GM12878 (cell line): ENCODE measurements around the gene DCUN1D3. TPM values are rescaled to one million over a fixed set of nuclear protein-coding genes. Genes with fewer than 3 reads are reported as not detected.

Source experiments
- ATAC-seq: fragments of 200-7000 bp; cut with Tn5 transposase; 3 replicates; pipeline ENCODE4 v1.9.1; 2020; ENCODE audit warnings: mild to moderate bottlenecking, moderate library complexity
- BruUV-seq: library from RNA; stranded (reverse); fragments of 400-500 nt; replicated peaks from 2 replicates; lab custom pipeline; 2021; lab: Mats Ljungman, UMichigan
- CTCF ChIA-PET: fragments of 300-600 bp; sonication (Branson Sonifier 250); formaldehyde crosslinking; extraction: SDS; loops from one replicate; lab custom pipeline; 2021; ENCODE audit warnings: inconsistent platforms; lab: Yijun Ruan, JAX
- POLR2A ChIA-PET: fragments of 350-600 bp; formaldehyde crosslinking; extraction: SDS; loops from one replicate; lab custom pipeline; 2021; ENCODE audit warnings: inconsistent platforms; lab: Charles Lee
- RAD21 ChIA-PET: fragments of 300-600 bp; sonication (Branson Sonifier 250); formaldehyde crosslinking; loops from one replicate; lab custom pipeline; 2023; ENCODE audit warnings: antibody characterized with exemption; ENCODE audit not compliant: unreplicated experiment; lab: Charles Lee
- SMC1A ChIA-PET: fragments of 300-600 bp; sonication (Branson Sonifier 250); formaldehyde crosslinking; loops from one replicate; lab custom pipeline; 2023; ENCODE audit not compliant: unreplicated experiment, uncharacterized antibody; lab: Charles Lee
- DNase-seq: peaks from one replicate; pipeline ENCODE4 v3.0.0-alpha.2; 2011; ENCODE audit warnings: low read depth, low spot score
- FAIRE-seq: peaks from 3 replicates; lab custom pipeline; 2011; peaks lifted over from hg19 to GRCh38; lab: Jason Lieb, UNC
- H2AFZ ChIP-seq: 2 replicates; pipeline ENCODE4 v1.6.0; 2011; ENCODE audit warnings: low read depth, low read length, control low read depth; ENCODE audit not compliant: control insufficient read depth
- H3K27ac ChIP-seq: 2 replicates; pipeline ENCODE4 v1.5.1; 2011; ENCODE audit warnings: control low read depth; ENCODE audit not compliant: control insufficient read depth, insufficient read depth
- H3K27me3 ChIP-seq, 2 experiments: replicated peaks in 1 of 2; 2 replicates each; pipeline versions ENCODE4 v1.6.0 to v1.6.1; 2011; ENCODE audit warnings: low read length in 1 of 2; ENCODE audit not compliant: control insufficient read depth in 2 of 2, insufficient read depth in 2 of 2
- H3K36me3 ChIP-seq, 2 experiments: 2 replicates each; pipeline ENCODE4 v1.5.1; 2011; ENCODE audit warnings: low read length in 1 of 2; ENCODE audit not compliant: control insufficient read depth in 2 of 2, insufficient read depth in 2 of 2
- H3K4me1 ChIP-seq: 2 replicates; pipeline ENCODE4 v1.6.1; 2011; ENCODE audit warnings: mild to moderate bottlenecking, low read length, moderate library complexity, mixed read lengths; ENCODE audit not compliant: control insufficient read depth, insufficient read depth
- H3K4me2 ChIP-seq: 2 replicates; pipeline ENCODE4 v1.6.0; 2011; ENCODE audit warnings: control low read depth; ENCODE audit not compliant: control insufficient read depth, insufficient read depth
- H3K4me3 ChIP-seq: fragments of 200-600 bp; sonication (generic); 2 replicates; pipeline ENCODE4 v1.5.1; 2016
- H3K79me2 ChIP-seq: 2 replicates; pipeline ENCODE4 v1.6.0; 2011; ENCODE audit warnings: low read length; ENCODE audit not compliant: control insufficient read depth, insufficient read depth
- H3K9ac ChIP-seq: 2 replicates; pipeline ENCODE4 v1.8.0; 2011; ENCODE audit warnings: low read length, control low read depth, mixed read lengths; ENCODE audit not compliant: control insufficient read depth, insufficient read depth
- H3K9me3 ChIP-seq: replicated peaks from 3 replicates; pipeline ENCODE4 v1.5.1; 2011; ENCODE audit warnings: mild to moderate bottlenecking, low read length; ENCODE audit not compliant: control insufficient read depth, insufficient read depth
- H4K20me1 ChIP-seq: 2 replicates; pipeline ENCODE4 v1.6.0; 2011; ENCODE audit not compliant: control insufficient read depth, insufficient read depth
- BCL11A ChIP-seq: IDR thresholded peaks from 2 replicates; pipeline ENCODE4 v1.6.1; 2011; ENCODE audit warnings: low read depth, low read length
- CBX3 ChIP-seq: fragments of 200-600 bp; sonication (generic); IDR thresholded peaks from 2 replicates; pipeline ENCODE4 v1.6.1; 2016; ENCODE audit warnings: low read depth, borderline replicate concordance
- EP300 ChIP-seq, 2 experiments: fragments of 150-350 bp in 1 of 2; IDR thresholded peaks; 2 replicates each; pipeline ENCODE4 v1.6.1; 2011 to 2012; ENCODE audit warnings: low read depth in 2 of 2, low read length in 2 of 2, borderline replicate concordance in 1 of 2, improper control_type of control experiment in 1 of 2, inconsistent platforms in 1 of 2; ENCODE audit not compliant: control insufficient read depth in 1 of 2
- FOS ChIP-seq: IDR thresholded peaks from 3 replicates; pipeline ENCODE4 v1.6.1; 2011; ENCODE audit warnings: borderline replicate concordance; ENCODE audit not compliant: insufficient read length; ENCODE audit errors: extremely low read depth
- FOXK2 ChIP-seq: fragments of 450-650 bp; IDR thresholded peaks from 2 replicates; pipeline ENCODE4 v1.6.1; 2017; ENCODE audit warnings: mild to moderate bottlenecking, moderate library complexity
- GABPA ChIP-seq: IDR thresholded peaks from 2 replicates; pipeline ENCODE4 v1.6.1; 2014; ENCODE audit warnings: antibody characterized with exemption, low read depth, mild to moderate bottlenecking, inconsistent platforms
- GATAD2B ChIP-seq: fragments of 450-650 bp; conservative IDR thresholded peaks from 2 replicates; pipeline ENCODE4 v1.6.1; 2017; ENCODE audit warnings: low read depth, mild to moderate bottlenecking, moderate library complexity
- IKZF2 ChIP-seq, 2 experiments: fragments of 450-650 bp; IDR thresholded peaks; 2 replicates each; pipeline ENCODE4 v1.6.1; 2017; ENCODE audit warnings: mild to moderate bottlenecking in 2 of 2, moderate library complexity in 2 of 2
- KDM1A ChIP-seq: fragments of 200-600 bp; sonication (generic); IDR thresholded peaks from 2 replicates; pipeline ENCODE4 v1.6.1; 2016; ENCODE audit warnings: borderline replicate concordance
- MEF2B ChIP-seq: fragments of 450-650 bp; IDR thresholded peaks from 2 replicates; pipeline ENCODE4 v1.6.1; 2018; ENCODE audit warnings: mild to moderate bottlenecking, moderate library complexity; ENCODE audit not compliant: partially characterized antibody, poor library complexity, severe bottlenecking
- SREBF1 ChIP-seq: IDR thresholded peaks from 2 replicates; pipeline ENCODE4 v1.6.1; 2012; ENCODE audit warnings: mild to moderate bottlenecking, low read length
- WRNIP1 ChIP-seq: IDR thresholded peaks from 2 replicates; pipeline ENCODE4 v1.6.1; 2011; ENCODE audit warnings: low read depth, low read length, improper control_type of control experiment, borderline replicate concordance
- ZNF24 ChIP-seq: fragments of 450-650 bp; IDR thresholded peaks from 2 replicates; pipeline ENCODE4 v1.6.1; 2017; ENCODE audit warnings: antibody characterized with exemption, mild to moderate bottlenecking
- ZNF274 ChIP-seq: IDR thresholded peaks from one replicate; pipeline ENCODE4 v1.8.0; 2011; ENCODE audit not compliant: insufficient read length, insufficient read depth
- ZNF622 ChIP-seq: fragments of 450-650 bp; IDR thresholded peaks from 2 replicates; pipeline ENCODE4 v1.6.1; 2017; ENCODE audit warnings: mild to moderate bottlenecking, inconsistent platforms
- WGBS: methylation state at CpG from one replicate; pipeline ENCODE4 v1.1.6; 2016; ENCODE audit warnings: low lambda C conversion rate; ENCODE audit not compliant: insufficient replicate concordance, insufficient coverage; ENCODE audit errors: missing lambda C conversion rate; 5-methylcytosine and 5-hydroxymethylcytosine counted together
- in situ Hi-C: fragments of 300-500 bp; cut with MboI; formaldehyde crosslinking; loops from 9 replicates; pipeline ENCODE4 v1.14.3; 2018; ENCODE audit warnings: mixed read lengths
- intact Hi-C: fragments of 100-400 bp; cut with micrococcal nuclease; formaldehyde crosslinking; loops from one replicate; pipeline ENCODE4 v1.14.2; 2022; ENCODE audit not compliant: unreplicated experiment
- polyA plus RNA-seq, 11 experiments: library from polyadenylated mRNA; depleted of rRNA in 4 of 11; unstranded in 6 of 11; stranded (reverse) in 5 of 11; fragments of >200 nt; fragmentation: Nextera tagmentation in 4 of 11; fragmentation: Illumina TruSeq in 1 of 11; extraction: Ambion mirVana in 4 of 11; extraction: Trizol in 1 of 11; gene quantifications; 1 replicate in 1 of 11; 2 replicates in 10 of 11; pipeline versions ENCODE4 v1.2.1 to v1.2.3, GENCODE V29; 2011 to 2016; ENCODE audit warnings: inconsistent platforms in 2 of 11, missing spikeins in 2 of 11, low read depth in 1 of 11
- total RNA-seq, 4 experiments: library from RNA; depleted of rRNA in 3 of 4; stranded (reverse); fragments of >200 nt in 3 of 4; fragmentation: Illumina TruSeq in 1 of 4; extraction: Trizol in 1 of 4; gene quantifications; 2 replicates each; pipeline versions ENCODE4 v1.2.1 to v1.2.3, GENCODE V29; 2013 to 2021
- TF ChIP-seq, protein P1 (sequence below): fragments of 450-650 bp; IDR thresholded peaks from 2 replicates; pipeline ENCODE4 v1.6.1; 2017; ENCODE audit warnings: mild to moderate bottlenecking
- TF ChIP-seq, protein P2 (sequence below): fragments of 450-650 bp; formaldehyde crosslinking; IDR thresholded peaks from 2 replicates; pipeline ENCODE4 v1.4.0; 2022; ENCODE audit warnings: mild to moderate bottlenecking, moderate library complexity
- TF ChIP-seq, protein P3 (sequence below): IDR thresholded peaks from 2 replicates; pipeline ENCODE4 v1.6.1; 2012; ENCODE audit warnings: low read length, inconsistent platforms

DCUN1D3 gene
- total and polyA plus RNA-seq, 10 of the 15 experiments (the other 5 are each of a cell fraction or from before 2014, with no cell fraction given), result 0.47 to 4.5 (median 1.9) TPM

GRCh38 chr16:20894388-20894787 is 5.8 kb downstream of the DCUN1D3 start:
- no peaks in the 10 kb centered on the region for H3K9me3 ChIP-seq
- TF ChIP-seq FOS (no peak), EP300 (IDR thresholded peaks at IDR 0.05; ENCODE audit: borderline replicate concordance in 1 of 2, control insufficient read depth in 1 of 2, low read depth in 2 of 2, low read length in 2 of 2) (no peak), FOXK2 (no peak), IKZF2 (IDR thresholded peaks at IDR 0.05) (no peak), GATAD2B (no peak), ZNF24 (no peak), KDM1A (no peak), CBX3 (no peak), GABPA (no peak), MEF2B (no peak), SREBF1 (no peak), BCL11A (no peak), WRNIP1 (no peak), ZNF274 (no peak), ZNF622 (no peak)
- TF ChIP-seq, protein P1, sequence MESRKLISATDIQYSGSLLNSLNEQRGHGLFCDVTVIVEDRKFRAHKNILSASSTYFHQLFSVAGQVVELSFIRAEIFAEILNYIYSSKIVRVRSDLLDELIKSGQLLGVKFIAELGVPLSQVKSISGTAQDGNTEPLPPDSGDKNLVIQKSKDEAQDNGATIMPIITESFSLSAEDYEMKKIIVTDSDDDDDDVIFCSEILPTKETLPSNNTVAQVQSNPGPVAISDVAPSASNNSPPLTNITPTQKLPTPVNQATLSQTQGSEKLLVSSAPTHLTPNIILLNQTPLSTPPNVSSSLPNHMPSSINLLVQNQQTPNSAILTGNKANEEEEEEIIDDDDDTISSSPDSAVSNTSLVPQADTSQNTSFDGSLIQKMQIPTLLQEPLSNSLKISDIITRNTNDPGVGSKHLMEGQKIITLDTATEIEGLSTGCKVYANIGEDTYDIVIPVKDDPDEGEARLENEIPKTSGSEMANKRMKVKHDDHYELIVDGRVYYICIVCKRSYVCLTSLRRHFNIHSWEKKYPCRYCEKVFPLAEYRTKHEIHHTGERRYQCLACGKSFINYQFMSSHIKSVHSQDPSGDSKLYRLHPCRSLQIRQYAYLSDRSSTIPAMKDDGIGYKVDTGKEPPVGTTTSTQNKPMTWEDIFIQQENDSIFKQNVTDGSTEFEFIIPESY, result no peak
- TF ChIP-seq, protein P2, sequence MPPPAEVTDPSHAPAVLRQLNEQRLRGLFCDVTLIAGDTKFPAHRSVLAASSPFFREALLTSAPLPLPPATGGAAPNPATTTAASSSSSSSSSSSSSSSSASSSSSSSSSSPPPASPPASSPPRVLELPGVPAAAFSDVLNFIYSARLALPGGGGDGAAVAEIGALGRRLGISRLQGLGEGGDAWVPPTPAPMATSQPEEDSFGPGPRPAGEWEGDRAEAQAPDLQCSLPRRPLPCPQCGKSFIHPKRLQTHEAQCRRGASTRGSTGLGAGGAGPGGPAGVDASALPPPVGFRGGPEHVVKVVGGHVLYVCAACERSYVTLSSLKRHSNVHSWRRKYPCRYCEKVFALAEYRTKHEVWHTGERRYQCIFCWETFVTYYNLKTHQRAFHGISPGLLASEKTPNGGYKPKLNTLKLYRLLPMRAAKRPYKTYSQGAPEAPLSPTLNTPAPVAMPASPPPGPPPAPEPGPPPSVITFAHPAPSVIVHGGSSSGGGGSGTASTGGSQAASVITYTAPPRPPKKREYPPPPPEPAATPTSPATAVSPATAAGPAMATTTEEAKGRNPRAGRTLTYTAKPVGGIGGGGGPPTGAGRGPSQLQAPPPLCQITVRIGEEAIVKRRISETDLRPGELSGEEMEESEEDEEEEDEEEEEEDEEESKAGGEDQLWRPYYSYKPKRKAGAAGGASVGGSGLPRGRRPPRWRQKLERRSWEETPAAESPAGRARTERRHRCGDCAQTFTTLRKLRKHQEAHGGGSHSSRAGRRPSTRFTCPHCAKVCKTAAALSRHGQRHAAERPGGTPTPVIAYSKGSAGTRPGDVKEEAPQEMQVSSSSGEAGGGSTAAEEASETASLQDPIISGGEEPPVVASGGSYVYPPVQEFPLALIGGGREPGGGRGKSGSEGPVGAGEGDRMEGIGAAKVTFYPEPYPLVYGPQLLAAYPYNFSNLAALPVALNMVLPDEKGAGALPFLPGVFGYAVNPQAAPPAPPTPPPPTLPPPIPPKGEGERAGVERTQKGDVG (CRISPR knock-in tag), result no peak
- TF ChIP-seq, protein P3, sequence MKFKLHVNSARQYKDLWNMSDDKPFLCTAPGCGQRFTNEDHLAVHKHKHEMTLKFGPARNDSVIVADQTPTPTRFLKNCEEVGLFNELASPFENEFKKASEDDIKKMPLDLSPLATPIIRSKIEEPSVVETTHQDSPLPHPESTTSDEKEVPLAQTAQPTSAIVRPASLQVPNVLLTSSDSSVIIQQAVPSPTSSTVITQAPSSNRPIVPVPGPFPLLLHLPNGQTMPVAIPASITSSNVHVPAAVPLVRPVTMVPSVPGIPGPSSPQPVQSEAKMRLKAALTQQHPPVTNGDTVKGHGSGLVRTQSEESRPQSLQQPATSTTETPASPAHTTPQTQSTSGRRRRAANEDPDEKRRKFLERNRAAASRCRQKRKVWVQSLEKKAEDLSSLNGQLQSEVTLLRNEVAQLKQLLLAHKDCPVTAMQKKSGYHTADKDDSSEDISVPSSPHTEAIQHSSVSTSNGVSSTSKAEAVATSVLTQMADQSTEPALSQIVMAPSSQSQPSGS, result no peak
- H3K27ac ChIP-seq, result no peak overlapping the region
- in situ Hi-C loops, result no loop called here
- H3K4me2 ChIP-seq, result no peak overlapping the region
- POLR2A ChIA-PET, result no interaction called here
- no peaks in the 10 kb centered on the region; a peak in 2 of 4 replicates for H3K36me3 ChIP-seq
- BruUV-seq, result no TSS peak
- no peak overlapping the region for H3K9ac ChIP-seq
- H2AFZ ChIP-seq, result no peak overlapping the region
- CTCF ChIA-PET, result interaction anchor here (1.4 kb wide), 1 partner anchor 16 kb away, joined by 3 read pairs; no protein-coding TSS in a partner anchor
- RAD21 ChIA-PET, result no interaction called here
- no peaks in the 10 kb centered on the region for H3K27me3 ChIP-seq
- SMC1A ChIA-PET, result interaction anchor here (1.0 kb wide), 1 partner anchor 44 kb away, joined by 3 read pairs; no protein-coding TSS in a partner anchor
- FAIRE-seq (no peak), DNase-seq (no peak), ATAC-seq (no peak)
- WGBS, result 65% methylated on average over 2 of the region's 2 CpGs
- H3K79me2 ChIP-seq, result peaks cover 4% of the 10 kb centered on the region
- H3K4me1 ChIP-seq, result no peaks in the 10 kb centered on the region
- intact Hi-C loops, result no loop called here
- no peak overlapping the region for H3K4me3 ChIP-seq
- no peaks in the 10 kb centered on the region for H4K20me1 ChIP-seq
